Measurements from ENCODE around the gene IRF2.

Gene IRF2

DNA sequence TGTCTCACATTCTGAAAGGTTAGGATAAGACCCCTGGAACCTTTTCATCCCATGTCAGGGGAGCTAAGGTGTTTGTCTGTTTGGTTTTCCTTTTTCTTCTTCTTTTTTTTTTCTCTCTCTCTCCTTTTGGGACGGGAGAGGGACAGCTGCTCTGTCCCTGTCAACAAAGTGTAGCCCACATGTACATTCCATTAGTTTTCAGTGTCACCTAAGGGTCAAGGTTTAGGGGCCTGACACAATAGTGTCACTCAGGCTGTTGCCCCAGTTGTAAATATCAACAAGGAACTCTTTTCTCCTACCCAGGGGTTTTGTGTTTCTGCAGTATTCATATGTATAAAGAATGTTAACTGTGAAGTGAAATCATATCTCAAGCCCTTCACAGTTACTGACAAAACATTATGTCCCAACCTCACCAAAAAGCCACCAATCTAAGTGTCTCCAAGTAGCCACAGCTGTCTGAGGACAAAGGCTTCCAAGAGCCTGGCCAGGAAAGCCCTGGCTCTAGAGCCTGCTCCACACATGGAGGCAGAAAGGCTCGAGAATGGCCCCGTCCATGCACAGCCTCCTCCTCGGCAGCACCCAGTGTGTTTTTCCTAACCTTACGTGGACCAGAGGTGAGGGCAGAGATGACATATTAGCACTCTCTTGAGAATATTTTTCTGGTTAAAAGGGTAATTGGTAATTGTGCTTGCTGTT lies 9.4 kb downstream of the IRF2 start:
- H3K27ac ChIP-seq, result no peak overlapping the region
- TF ChIP-seq, protein P1, sequence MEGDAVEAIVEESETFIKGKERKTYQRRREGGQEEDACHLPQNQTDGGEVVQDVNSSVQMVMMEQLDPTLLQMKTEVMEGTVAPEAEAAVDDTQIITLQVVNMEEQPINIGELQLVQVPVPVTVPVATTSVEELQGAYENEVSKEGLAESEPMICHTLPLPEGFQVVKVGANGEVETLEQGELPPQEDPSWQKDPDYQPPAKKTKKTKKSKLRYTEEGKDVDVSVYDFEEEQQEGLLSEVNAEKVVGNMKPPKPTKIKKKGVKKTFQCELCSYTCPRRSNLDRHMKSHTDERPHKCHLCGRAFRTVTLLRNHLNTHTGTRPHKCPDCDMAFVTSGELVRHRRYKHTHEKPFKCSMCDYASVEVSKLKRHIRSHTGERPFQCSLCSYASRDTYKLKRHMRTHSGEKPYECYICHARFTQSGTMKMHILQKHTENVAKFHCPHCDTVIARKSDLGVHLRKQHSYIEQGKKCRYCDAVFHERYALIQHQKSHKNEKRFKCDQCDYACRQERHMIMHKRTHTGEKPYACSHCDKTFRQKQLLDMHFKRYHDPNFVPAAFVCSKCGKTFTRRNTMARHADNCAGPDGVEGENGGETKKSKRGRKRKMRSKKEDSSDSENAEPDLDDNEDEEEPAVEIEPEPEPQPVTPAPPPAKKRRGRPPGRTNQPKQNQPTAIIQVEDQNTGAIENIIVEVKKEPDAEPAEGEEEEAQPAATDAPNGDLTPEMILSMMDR (IDR thresholded peaks at IDR 0.05), result no peak
- TF ChIP-seq ZFX (IDR thresholded peaks at IDR 0.05; ENCODE audit: borderline replicate concordance), result no peak

DNA sequence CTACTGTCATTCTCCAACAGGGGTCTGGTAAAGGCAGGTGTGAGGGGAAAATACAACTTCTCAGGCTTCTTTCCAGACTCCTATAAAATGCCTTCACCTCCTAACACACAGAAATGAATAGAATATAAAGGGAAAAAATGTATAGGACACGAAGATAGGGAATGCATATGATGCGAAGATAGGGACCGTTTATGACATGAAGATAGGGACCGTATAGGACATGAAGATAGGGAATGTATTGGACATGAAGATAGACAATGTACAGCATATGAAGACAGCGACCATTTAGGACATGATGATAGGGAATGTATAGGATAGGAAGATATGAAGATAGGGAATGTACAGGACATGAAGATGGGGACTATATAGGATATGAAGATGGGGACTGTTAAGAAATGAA lies 10.5 kb downstream of the IRF2 start:
- TF ChIP-seq ZFX (IDR thresholded peaks at IDR 0.05; ENCODE audit: borderline replicate concordance), result no peak
- TF ChIP-seq, protein P1 (IDR thresholded peaks at IDR 0.05), result no peak
- no peak overlapping the region for H3K27ac ChIP-seq

DNA sequence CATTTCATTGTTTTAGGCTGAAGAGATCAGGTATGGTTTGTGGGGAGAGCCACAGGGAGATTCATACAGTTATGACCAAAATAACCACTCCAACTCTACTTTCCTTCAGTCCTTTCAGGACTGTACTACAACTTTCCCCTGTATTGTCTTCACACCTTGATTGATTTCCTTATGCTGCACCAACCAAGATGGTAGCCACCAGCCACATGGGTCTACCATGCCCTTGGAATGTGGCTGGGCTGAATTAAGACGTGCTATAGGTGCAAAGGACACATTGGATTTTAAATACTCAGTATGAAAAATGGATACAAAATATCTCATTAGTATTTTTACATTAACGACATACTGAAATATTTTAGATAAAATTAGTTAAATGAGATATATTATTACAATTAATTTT lies 11.2 kb downstream of the IRF2 start:
- no peak for TF ChIP-seq ZFX (IDR thresholded peaks at IDR 0.05; ENCODE audit: borderline replicate concordance)
- TF ChIP-seq, protein P1 (IDR thresholded peaks at IDR 0.05), result no peak
- no peak overlapping the region for H3K27ac ChIP-seq

DNA sequence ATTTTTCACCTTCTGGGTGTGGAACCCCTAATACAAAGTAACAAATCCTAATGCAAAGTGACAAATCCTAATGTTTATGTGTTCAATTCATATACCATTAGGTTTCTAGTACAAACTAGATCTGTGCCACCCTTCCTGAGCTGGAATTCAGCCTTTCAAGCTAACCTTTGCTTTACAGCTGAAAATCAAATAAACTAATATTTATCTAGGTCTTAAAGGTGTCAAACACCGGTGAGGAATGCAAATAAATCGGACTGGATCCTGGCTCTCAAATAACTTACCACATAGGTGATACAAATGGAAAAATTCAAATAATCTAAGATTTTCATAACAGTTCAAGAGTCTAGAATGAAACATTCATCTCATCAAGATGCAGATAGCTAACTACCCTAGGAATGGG lies 11.6 kb downstream of the IRF2 start:
- no peak overlapping the region for H3K27ac ChIP-seq
- TF ChIP-seq ZFX (IDR thresholded peaks at IDR 0.05; ENCODE audit: borderline replicate concordance), result no peak
- TF ChIP-seq, protein P1 (IDR thresholded peaks at IDR 0.05), result no peak

DNA sequence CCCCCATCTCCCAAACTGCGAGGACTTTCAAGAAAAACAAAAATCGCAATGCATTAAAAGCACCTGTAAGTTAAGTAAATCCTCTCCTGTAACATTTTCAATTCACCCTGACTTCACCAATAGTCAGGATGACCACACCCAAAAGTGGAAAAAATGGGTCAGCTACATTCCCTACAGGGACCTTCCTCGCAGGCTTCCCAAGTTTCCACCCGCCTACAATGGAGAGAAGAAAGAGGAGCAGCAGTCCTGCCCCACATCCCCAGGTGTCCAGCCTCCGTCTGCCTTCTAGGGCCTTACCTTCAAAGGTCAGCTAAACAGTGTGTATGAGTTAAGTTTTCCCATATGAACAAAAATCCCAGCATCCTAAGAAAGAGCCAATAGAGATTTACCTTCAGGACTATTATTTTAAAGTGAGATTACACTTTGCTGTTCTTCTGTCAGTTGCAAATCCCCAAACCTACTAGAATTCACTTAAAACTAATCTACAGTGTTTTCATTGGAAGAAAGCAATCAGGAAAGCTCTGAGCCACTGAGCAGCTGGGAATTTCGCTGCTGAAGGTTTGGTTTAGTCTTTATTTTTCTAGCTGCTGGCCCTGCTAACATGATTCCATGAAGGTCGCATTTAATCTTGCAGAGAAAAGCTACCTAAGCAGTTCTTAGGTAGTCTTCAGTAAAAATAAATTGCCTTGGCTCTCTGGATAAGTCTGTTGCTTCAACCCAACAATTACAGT lies 12.5 kb downstream of the IRF2 start:
- TF ChIP-seq ZFX (IDR thresholded peaks at IDR 0.05; ENCODE audit: borderline replicate concordance), result no peak
- TF ChIP-seq, protein P1 (IDR thresholded peaks at IDR 0.05), result no peak
- no peak overlapping the region for H3K27ac ChIP-seq

DNA sequence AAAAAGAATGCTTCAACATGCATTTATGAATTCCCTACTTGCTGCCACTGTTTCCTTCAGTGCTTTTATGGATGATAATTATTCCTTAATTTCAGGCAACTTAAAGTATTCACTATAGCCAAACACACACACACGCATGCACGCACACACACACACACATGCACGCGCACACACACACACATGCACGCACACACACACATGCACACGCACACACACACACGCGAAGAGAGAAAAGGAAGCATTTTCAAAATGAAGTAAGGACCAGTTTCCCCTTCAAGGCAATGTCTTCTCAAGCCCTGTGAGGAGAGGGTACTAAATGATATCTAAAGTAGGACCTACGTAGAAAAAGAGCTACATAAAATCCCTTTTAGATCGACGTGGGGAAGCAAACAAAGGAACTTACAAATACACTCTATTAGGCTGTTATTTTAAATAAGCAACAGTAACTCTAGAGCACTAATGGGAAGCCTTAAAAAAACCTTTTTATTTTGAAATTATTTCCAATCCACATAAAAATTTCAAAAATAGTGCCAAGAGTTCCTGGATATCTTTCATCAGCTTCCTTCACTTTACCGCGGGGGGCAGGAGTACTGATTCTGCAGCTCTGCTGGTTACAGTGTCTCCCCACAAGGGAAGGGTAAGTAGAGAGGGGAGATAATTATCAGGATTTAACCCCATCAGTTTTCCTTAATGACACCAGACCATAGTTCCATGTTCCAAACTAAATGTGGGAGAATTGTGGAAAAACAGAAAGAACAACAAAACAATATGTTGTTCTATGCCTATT lies 13.7 kb downstream of the IRF2 start:
- no peak for TF ChIP-seq ZFX (IDR thresholded peaks at IDR 0.05; ENCODE audit: borderline replicate concordance)
- TF ChIP-seq, protein P1 (IDR thresholded peaks at IDR 0.05), result no peak
- no peak overlapping the region for H3K27ac ChIP-seq

All from 22Rv1 (cell line).